Gastroesophageal sphincter (tissue), 4 donors: Measurements from ENCODE around the gene DCUN1D1. TPM values are rescaled to one million over a fixed set of nuclear protein-coding genes. Genes with fewer than 3 reads are reported as not detected.

Source experiments
- ATAC-seq: fragments of 150-250 bp; one replicate; pipeline ENCODE4 v1.9.1; 2016; ENCODE audit warnings: mild to moderate bottlenecking, moderate library complexity
- H3K27ac ChIP-seq, 4 donors: fragments of 200-600 bp; sonication (generic) in 3 of 4; 1 replicate in 3 of 4; 2 replicates in 1 of 4; pipeline ENCODE4 v1.5.1; 2016 to 2019
- H3K27me3 ChIP-seq: fragments of 200-600 bp; sonication (generic); one replicate; pipeline ENCODE4 v1.5.1; 2019
- H3K36me3 ChIP-seq, 2 donors: fragments of 200-600 bp; sonication (generic); one replicate each; pipeline ENCODE4 v1.5.1; 2019; ENCODE audit warnings: control low read depth in 1 of 2
- H3K4me1 ChIP-seq, 3 donors: fragments of 200-600 bp; sonication (generic); 1 replicate in 2 of 3; 2 replicates in 1 of 3; pipeline ENCODE4 v1.5.1; 2016 to 2019; ENCODE audit warnings: control low read depth in 2 of 3
- H3K4me3 ChIP-seq, 2 donors: fragments of 200-600 bp; sonication (generic); one replicate each; pipeline ENCODE4 v1.5.1; 2019; ENCODE audit warnings: mild to moderate bottlenecking in 1 of 2, moderate library complexity in 1 of 2
- H3K9me3 ChIP-seq, 3 donors: fragments of 200-600 bp; sonication (generic); one replicate each; pipeline ENCODE4 v1.5.1; 2017 to 2019; ENCODE audit warnings: control low read depth in 2 of 3
- EP300 ChIP-seq: sonication (generic); formaldehyde crosslinking; IDR thresholded peaks from one replicate; pipeline ENCODE4 v1.6.1; 2017; ENCODE audit warnings: antibody characterized with exemption, mild to moderate bottlenecking
- POLR2A ChIP-seq, 2 donors: fragments of 450-650 bp; IDR thresholded peaks; one replicate each; pipeline ENCODE4 v1.6.1; 2017; ENCODE audit warnings: antibody characterized with exemption in 2 of 2, mild to moderate bottlenecking in 2 of 2, moderate library complexity in 1 of 2
- POLR2AphosphoS5 ChIP-seq: sonication (generic); formaldehyde crosslinking; IDR thresholded peaks from one replicate; pipeline ENCODE4 v1.6.1; 2017; ENCODE audit warnings: antibody characterized with exemption
- WGBS, 2 donors: methylation state at CpG; one replicate each; pipeline ENCODE4 v1.1.5; 2018; ENCODE audit warnings: low coverage in 1 of 2; 5-methylcytosine and 5-hydroxymethylcytosine counted together
- total RNA-seq, 4 donors: library from RNA; depleted of rRNA; stranded (reverse); fragments of >200 nt; gene quantifications; one replicate each; pipeline ENCODE4 v1.1.0, GENCODE V29; 2016
- TF ChIP-seq, protein P1 (sequence below), 4 experiments: fragments of 200-600 bp in 2 of 4; fragments of 450-650 bp in 2 of 4; sonication (generic) in 1 of 4; IDR thresholded peaks; one replicate each; pipeline ENCODE4 v1.5.1; 2017 to 2019; ENCODE audit warnings: antibody characterized with exemption in 4 of 4, mild to moderate bottlenecking in 2 of 4, moderate library complexity in 2 of 4

The DCUN1D1 gene
- total RNA-seq, 4 donors from 2014 or later: 35.6 to 48.3 (median 42.8) TPM

DNA sequence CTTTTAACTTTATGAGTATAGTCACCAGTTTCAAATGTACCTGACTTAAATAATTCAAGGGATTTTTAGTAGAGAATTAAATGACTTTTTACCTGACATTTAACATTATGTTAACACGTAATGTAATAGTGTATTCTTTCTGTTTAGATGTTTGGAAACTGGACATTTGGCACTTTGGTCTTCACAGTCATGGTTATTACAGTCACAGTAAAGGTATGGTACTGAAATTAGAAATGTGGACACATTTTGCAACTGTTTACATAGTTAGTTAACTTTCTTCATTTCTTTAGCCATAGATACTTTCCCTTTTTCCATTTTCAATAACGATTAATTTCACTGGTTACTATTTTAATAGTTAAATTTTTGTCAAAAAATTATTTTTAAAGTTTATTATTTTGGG is 83.8 kb downstream of the DCUN1D1 start:
- Histone ChIP-seq H3K4me3 (no peak overlapping the region), H3K27ac (no peak overlapping the region), H3K9me3 (no peaks in the 10 kb centered on the region), H3K36me3 (peaks cover 0 to 87% of the 10 kb centered on the region in 2 donors), H3K4me1 (peaks cover 0 to 5% (median 0%) of the 10 kb centered on the region in 3 donors), H3K27me3 (no peaks in the 10 kb centered on the region)
- TF ChIP-seq EP300 (no peak), POLR2A (IDR thresholded peaks at IDR 0.05) (no peak), POLR2AphosphoS5 (no peak)
- TF ChIP-seq, protein P1, sequence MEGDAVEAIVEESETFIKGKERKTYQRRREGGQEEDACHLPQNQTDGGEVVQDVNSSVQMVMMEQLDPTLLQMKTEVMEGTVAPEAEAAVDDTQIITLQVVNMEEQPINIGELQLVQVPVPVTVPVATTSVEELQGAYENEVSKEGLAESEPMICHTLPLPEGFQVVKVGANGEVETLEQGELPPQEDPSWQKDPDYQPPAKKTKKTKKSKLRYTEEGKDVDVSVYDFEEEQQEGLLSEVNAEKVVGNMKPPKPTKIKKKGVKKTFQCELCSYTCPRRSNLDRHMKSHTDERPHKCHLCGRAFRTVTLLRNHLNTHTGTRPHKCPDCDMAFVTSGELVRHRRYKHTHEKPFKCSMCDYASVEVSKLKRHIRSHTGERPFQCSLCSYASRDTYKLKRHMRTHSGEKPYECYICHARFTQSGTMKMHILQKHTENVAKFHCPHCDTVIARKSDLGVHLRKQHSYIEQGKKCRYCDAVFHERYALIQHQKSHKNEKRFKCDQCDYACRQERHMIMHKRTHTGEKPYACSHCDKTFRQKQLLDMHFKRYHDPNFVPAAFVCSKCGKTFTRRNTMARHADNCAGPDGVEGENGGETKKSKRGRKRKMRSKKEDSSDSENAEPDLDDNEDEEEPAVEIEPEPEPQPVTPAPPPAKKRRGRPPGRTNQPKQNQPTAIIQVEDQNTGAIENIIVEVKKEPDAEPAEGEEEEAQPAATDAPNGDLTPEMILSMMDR (IDR thresholded peaks at IDR 0.05): no peak
- no peak for ATAC-seq
- 86 to 90% methylated on average over 2 of the region's 2 CpGs for whole genome bisulfite sequencing, 2 donors

DNA sequence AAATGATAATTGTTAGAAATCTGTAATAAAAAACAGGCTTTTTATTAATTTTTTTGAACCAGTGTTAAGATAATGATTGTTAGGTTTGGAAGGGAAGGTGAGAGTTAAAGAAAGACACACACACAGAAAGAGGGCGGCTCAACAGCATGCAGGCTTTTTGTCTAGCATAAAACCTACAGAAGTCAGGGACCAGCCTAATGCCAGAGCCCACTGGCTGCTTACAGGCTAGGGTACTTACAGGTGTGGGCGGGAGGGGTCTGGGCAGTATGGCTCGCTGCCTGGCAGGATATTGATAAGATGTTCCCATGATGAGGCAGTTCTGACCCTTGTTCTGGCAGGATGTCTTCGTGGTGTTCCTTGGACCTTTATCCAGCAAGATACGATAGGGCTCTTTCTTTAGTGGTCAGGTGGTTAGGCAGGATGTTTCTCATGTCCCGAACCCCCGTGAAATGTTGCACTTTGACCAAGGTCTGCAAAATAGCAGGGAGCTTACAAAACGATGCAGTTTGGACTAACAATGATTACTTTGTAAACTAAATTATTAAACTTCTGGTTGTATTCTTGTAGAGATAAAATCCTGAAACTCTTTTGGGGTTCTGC is 84.7 kb downstream of the DCUN1D1 start:
- TF ChIP-seq, protein P1 (IDR thresholded peaks at IDR 0.05): no peak
- no peak for TF ChIP-seq POLR2A (IDR thresholded peaks at IDR 0.05)
- no peak for TF ChIP-seq POLR2AphosphoS5
- TF ChIP-seq EP300: no peak
- H3K36me3 ChIP-seq: peaks cover 3 to 88% of the 10 kb centered on the region in 2 donors
- 71 to 72% methylated on average over 8 of the region's 8 CpGs for WGBS, 2 donors

DNA sequence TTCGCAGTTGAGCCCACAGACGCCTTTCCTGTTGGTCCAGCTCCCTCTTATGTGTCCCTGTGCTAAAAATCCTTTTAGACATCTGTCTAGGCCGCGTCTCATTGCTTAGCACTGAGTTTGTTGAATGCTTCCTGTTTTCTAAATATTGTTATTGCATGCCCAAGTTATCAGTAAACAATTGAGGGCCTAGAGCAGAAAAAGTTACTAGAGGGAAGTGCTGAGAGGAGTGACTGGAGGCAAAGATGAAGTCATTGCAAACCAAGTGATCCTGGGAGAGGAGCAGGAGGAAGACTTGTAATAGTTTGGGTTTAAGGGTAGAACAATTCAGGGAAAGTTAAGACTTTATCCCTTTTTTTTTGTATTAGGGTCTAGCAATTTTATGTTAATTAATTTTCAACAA is 88.1 kb downstream of the DCUN1D1 start:
- TF ChIP-seq, protein P1 (IDR thresholded peaks at IDR 0.05): no peak
- no peak for TF ChIP-seq EP300
- no peak for TF ChIP-seq POLR2A (IDR thresholded peaks at IDR 0.05)
- TF ChIP-seq POLR2AphosphoS5: no peak
- no peak for ATAC-seq
- Histone ChIP-seq H3K4me1 (peaks cover 0 to 5% (median 0%) of the 10 kb centered on the region in 3 donors), H3K9me3 (no peaks in the 10 kb centered on the region), H3K27me3 (no peaks in the 10 kb centered on the region), H3K36me3 (peaks cover 5 to 89% of the 10 kb centered on the region in 2 donors), H3K27ac (no peak overlapping the region), H3K4me3 (no peak overlapping the region)
- 91 to 93% methylated on average over 4 of the region's 4 CpGs for WGBS, 2 donors

More for the DNA sequence above, 84.7 kb downstream of the DCUN1D1 start:
- ATAC-seq: no peak
- peaks cover 0 to 5% (median 0%) of the 10 kb centered on the region in 3 donors for H3K4me1 ChIP-seq
- H3K27ac ChIP-seq: no peak overlapping the region
- H3K4me3 ChIP-seq: no peak overlapping the region
- no peaks in the 10 kb centered on the region for H3K27me3 ChIP-seq
- H3K9me3 ChIP-seq: no peaks in the 10 kb centered on the region

DNA sequence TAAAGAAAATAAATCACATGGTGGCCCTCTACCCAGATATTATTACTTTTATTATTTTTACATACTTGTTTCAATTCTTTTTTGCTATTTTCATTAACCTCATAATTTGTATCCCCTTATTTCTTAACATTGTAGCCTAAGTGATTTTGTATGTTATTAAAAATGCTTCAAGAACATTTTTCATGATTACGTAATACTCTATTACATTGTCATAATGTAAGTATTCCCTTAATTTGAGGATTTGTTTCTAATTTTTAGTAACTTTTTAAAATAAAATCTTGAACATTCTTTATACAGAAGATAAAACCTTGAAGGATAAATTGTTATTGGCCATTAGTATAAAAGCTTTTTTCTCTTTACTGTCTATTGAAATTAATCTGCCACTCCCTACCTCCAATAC is 89.0 kb downstream of the DCUN1D1 start:
- peaks cover 0 to 5% (median 0%) of the 10 kb centered on the region in 3 donors for H3K4me1 ChIP-seq
- TF ChIP-seq POLR2AphosphoS5: no peak
- TF ChIP-seq EP300: no peak
- TF ChIP-seq, protein P1 (IDR thresholded peaks at IDR 0.05): no peak
- no peak for TF ChIP-seq POLR2A (IDR thresholded peaks at IDR 0.05)
- H3K27me3 ChIP-seq: no peaks in the 10 kb centered on the region
- 91 to 92% methylated on average over 1 of the region's 1 CpG for WGBS, 2 donors
- peaks cover 5 to 91% of the 10 kb centered on the region in 2 donors for H3K36me3 ChIP-seq
- H3K27ac ChIP-seq: no peak overlapping the region
- no peak for ATAC-seq
- H3K9me3 ChIP-seq: no peaks in the 10 kb centered on the region
- no peak overlapping the region for H3K4me3 ChIP-seq

DNA sequence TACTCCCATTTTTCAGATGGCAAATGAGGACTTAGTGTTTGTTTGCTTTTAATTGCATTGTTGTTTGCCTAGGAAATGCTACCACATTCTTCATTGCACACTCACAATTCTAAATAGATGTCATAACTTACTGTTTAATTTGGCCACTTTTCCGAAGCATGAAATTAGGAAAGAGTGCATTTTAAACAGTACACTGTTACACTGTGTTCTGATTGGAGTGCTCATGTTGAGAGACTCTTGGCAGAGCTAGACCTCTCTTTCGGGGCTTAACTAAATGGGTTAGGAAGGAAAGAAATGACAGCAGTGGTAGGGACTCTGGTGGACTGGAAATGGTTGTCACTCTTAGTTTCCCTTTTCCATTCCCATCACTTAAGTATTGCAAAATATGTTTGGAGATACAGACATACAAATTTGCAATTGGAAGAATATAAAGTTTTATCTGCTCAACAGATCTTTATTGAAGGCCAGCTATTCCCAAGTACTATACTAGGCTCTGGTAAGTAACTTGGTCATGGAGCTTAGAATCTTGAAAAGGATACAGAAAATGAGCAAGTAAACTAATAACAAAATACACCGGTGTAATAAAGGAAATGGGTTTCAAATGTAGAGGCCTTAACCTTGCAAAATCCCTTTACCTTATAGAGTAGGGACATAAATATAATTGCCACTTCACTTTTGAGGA is 90.2 kb downstream of the DCUN1D1 start:
- WGBS, 2 donors: 83 to 89% methylated on average over 3 of the region's 3 CpGs
- no peak for ATAC-seq
- TF ChIP-seq EP300: no peak
- Histone ChIP-seq H3K27ac (no peak overlapping the region), H3K36me3 (peaks cover 5 to 90% of the 10 kb centered on the region in 2 donors), H3K9me3 (no peaks in the 10 kb centered on the region), H3K27me3 (no peaks in the 10 kb centered on the region), H3K4me3 (no peak overlapping the region), H3K4me1 (no peaks in the 10 kb centered on the region)

Other genes starting within 250 kb of the DCUN1D1 start
- 10 to 100 TPM; 53.8 to 70.7 (median 58.6) TPM for gene ATP11B, start 187.0 kb downstream of the DCUN1D1 start, total RNA-seq
- gene MCCC1, start 119.0 kb upstream of the DCUN1D1 start, total RNA-seq: 10 to 100 TPM; 32.2 to 44.4 (median 33.0) TPM
- under 1 TPM in 1 of 4 donors, not detected in 3; 0.74 TPM for gene LAMP3, start 182.2 kb upstream of the DCUN1D1 start, total RNA-seq